Chondrocyte (in vitro differentiated cells): ENCODE results near the gene RIPOR2. TPM values are rescaled to one million over a fixed set of nuclear protein-coding genes. Genes with fewer than 3 reads are reported as not detected.

Experiments
- DNase-seq: peaks from one replicate; pipeline ENCODE4 v3.0.0; 2021; ENCODE audit warnings: mixed read lengths, low spot score
- H3K27ac Mint-ChIP-seq: one replicate; pipeline ENCODE4 v1.8.0; 2021; ENCODE audit warnings: mild to moderate bottlenecking, moderate library complexity, mixed read lengths; ENCODE audit not compliant: unreplicated experiment
- H3K27me3 Mint-ChIP-seq: 2 replicates; pipeline ENCODE4 v1.8.0; 2021; ENCODE audit warnings: low read depth, mixed read lengths
- H3K36me3 Mint-ChIP-seq: 2 replicates; pipeline ENCODE4 v1.8.0; 2021; ENCODE audit warnings: low read depth, mixed read lengths
- H3K4me1 Mint-ChIP-seq: 2 replicates; pipeline ENCODE4 v1.8.0; 2021; ENCODE audit warnings: low read depth, mild to moderate bottlenecking, mixed read lengths
- H3K4me3 Mint-ChIP-seq: one replicate; pipeline ENCODE4 v1.8.0; 2021; ENCODE audit warnings: mild to moderate bottlenecking, moderate library complexity, mixed read lengths; ENCODE audit not compliant: unreplicated experiment
- H3K9me3 Mint-ChIP-seq: 2 replicates; pipeline ENCODE4 v1.8.0; 2021; ENCODE audit warnings: low read depth, mixed read lengths
- CTCF ChIP-seq: fragments of 200-600 bp; sonication (generic); IDR thresholded peaks from 2 replicates; pipeline ENCODE4 v1.5.0; 2021; ENCODE audit warnings: antibody characterized with exemption, mild to moderate bottlenecking, moderate library complexity
- total RNA-seq: library from RNA; stranded (reverse); gene quantifications from 3 replicates; pipeline ENCODE4 v1.2.1, GENCODE V29; 2021

The RIPOR2 gene
- total RNA-seq, 1 donor from 2014 or later = 0.62 TPM

- H3K4me1 Mint-ChIP-seq = peaks cover 10% of the 10 kb centered on the region
- H3K36me3 Mint-ChIP-seq = no peaks in the 10 kb centered on the region
- H3K27me3 Mint-ChIP-seq = no peaks in the 10 kb centered on the region
- no peak overlapping the region for H3K4me3 Mint-ChIP-seq
- no peak for DNase-seq
- no peak for TF ChIP-seq CTCF
- no peaks in the 10 kb centered on the region for H3K9me3 Mint-ChIP-seq
- H3K27ac Mint-ChIP-seq = no peak overlapping the region
Observed at GRCh38 chr6:24858177-24858653, 77.5 kb downstream of the RIPOR2 start.

GRCh38 chr6:24856901-24857670, 78.7 kb downstream of the RIPOR2 start:
- DNase-seq = no peak
- no peaks in the 10 kb centered on the region for H3K9me3 Mint-ChIP-seq
- H3K36me3 Mint-ChIP-seq = no peaks in the 10 kb centered on the region
- H3K27ac Mint-ChIP-seq = no peak overlapping the region
- no peak for TF ChIP-seq CTCF
- H3K4me3 Mint-ChIP-seq = no peak overlapping the region
- H3K27me3 Mint-ChIP-seq = no peaks in the 10 kb centered on the region
- H3K4me1 Mint-ChIP-seq = peaks cover 10% of the 10 kb centered on the region

- DNase-seq = no peak
- Mint-ChIP-seq H3K9me3 (no peaks in the 10 kb centered on the region), H3K27me3 (no peaks in the 10 kb centered on the region), H3K4me1 (peaks cover 10% of the 10 kb centered on the region), H3K4me3 (no peak overlapping the region), H3K36me3 (no peaks in the 10 kb centered on the region), H3K27ac (no peak overlapping the region)
- no peak for TF ChIP-seq CTCF
Observed at GRCh38 chr6:24856246-24856599, 79.5 kb downstream of the RIPOR2 start.

- no peaks in the 10 kb centered on the region for H3K9me3 Mint-ChIP-seq
- H3K36me3 Mint-ChIP-seq = no peaks in the 10 kb centered on the region
- TF ChIP-seq CTCF = peak; percentile 99
- no peak for DNase-seq
- H3K4me1 Mint-ChIP-seq = peaks cover 10% of the 10 kb centered on the region
- peak overlapping the region; percentile 56 for H3K4me3 Mint-ChIP-seq
- no peaks in the 10 kb centered on the region for H3K27me3 Mint-ChIP-seq
- H3K27ac Mint-ChIP-seq = peak overlapping the region; percentile 5
Observed at GRCh38 chr6:24855395-24856245, 80.1 kb downstream of the RIPOR2 start.

GRCh38 chr6:24854077-24854666, 81.6 kb downstream of the RIPOR2 start:
- no peak for TF ChIP-seq CTCF
- Mint-ChIP-seq H3K27ac (no peak overlapping the region), H3K4me3 (no peak overlapping the region), H3K27me3 (no peaks in the 10 kb centered on the region), H3K4me1 (peaks cover 10% of the 10 kb centered on the region), H3K9me3 (no peaks in the 10 kb centered on the region), H3K36me3 (no peaks in the 10 kb centered on the region)
- DNase-seq = no peak
